GM19372 (cell line): ENCODE results near the gene PDE10A.
"Not testable (repeated sequence)": the region's sequence is repeated elsewhere in the genome, so short reads cannot be mapped to it uniquely, and the experiment has no call there.

Source experiments
- ATAC-seq: cut with Tn5 transposase; IDR thresholded peaks from one replicate; pipeline ENCODE4 v1.9.1; 2021; ENCODE audit warnings: mild to moderate bottlenecking, low read depth, moderate library complexity; ENCODE audit not compliant: unreplicated experiment

PDE10A gene

GRCh38 chr6:165630544-165630953 lies 32.5 kb downstream of the PDE10A start:
- ATAC-seq, result no peak

DNA sequence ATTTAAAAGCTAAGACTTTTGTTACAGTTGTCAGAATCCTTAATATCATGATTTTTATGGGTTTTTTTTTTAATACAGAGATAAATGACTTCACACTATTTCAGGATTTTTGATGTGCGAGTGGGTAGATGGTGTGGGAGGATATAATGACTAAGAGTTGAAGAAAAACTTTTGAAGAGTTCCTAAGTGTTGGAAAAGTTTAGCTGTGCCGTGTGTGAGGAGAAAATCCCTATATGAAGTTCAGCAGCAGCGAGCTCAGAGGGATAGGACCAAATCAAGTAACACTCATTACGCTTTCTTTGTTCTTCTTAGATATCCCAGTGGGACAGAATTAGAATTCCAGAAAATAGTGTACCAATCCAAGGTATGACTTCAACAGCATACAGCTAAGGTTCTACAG lies 34.1 kb downstream of the PDE10A start:
- ATAC-seq, result no peak

GRCh38 chr6:165627366-165627765 lies 35.7 kb downstream of the PDE10A start:
- no peak for ATAC-seq

DNA sequence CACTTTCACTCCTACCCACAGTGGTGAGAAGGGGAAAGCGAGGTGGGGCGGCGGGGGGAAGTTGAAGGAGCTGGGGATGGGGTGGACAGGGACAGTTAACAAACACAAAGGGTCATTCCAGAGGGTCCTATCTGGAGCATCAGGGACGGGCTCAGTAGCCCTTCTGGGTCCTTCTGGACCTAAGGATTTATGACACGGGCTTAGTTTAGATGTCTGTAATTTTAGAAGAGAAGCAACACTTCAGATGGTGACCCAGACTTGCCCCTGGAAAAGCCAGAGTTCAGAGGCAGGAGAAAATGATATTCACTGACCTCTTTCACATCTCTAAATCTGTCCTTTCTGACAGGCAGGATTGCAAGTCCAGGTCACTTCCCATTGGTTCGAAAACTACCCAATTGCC lies 36.3 kb downstream of the PDE10A start:
- ATAC-seq, result no peak

- no peak for ATAC-seq
Measured at GRCh38 chr6:165624871-165625639, 38.0 kb downstream of the PDE10A start.

DNA sequence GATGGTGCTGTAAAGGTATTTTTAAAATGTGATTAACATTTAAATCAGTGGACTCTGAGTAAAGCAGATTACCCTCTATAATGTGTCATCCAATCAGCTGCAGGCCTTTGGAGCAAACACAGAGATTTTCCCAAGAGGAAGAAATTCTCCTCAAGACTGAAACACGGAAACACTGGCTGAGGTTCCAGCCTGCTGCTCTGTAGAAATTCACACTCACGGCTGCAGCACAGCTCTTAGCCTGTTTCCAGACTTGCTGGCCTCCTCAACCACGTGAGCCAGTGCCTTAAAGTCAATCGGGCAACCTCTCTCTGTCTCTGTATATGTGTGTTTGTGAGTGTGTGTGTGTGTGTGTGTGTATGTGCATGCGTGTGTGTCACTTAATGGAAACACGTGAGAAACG lies 41.1 kb downstream of the PDE10A start:
- no peak for ATAC-seq

DNA sequence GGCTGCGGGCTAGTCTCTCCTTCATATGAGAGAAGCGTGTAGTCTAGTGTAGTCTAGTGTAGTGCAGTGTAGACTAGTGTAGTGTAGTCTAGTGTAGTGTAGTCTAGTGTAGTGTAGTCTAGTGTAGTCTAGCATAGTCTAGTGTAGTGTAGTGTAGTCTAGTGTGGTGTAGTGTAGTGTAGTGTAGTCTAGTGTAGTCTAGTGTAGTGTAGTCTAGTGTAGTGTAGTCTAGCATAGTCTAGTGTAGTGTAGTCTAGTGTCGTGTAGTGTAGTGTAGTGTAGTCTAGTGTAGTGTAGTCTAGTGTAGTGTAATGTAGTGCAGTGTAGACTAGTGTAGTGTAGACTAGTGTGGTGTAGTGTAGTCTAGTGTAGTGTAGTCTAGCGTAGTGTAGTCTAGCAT lies 44.1 kb downstream of the PDE10A start:
- ATAC-seq, result not testable (repeated sequence)

GRCh38 chr6:165618241-165618640 lies 44.8 kb downstream of the PDE10A start:
- no peak for ATAC-seq

DNA sequence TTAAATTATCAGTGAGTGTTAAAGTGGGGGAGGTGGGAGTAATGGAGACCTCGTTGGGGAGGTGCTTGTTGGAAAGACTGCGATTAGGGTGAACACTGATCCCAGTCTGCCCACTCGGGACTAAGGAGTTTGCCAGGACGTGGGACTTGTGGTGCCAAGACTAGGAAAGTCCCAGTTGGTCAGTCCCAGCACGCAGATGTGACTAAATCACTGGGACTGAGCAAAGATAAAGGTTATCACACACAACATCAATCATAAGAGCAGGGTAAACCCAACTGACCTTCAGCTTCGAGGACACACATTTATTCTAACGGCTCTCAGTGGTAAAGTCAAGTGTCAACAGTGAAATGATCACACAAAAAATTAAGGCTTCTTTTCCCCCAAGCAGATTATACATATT lies 45.5 kb downstream of the PDE10A start:
- no peak for ATAC-seq

GRCh38 chr6:165616116-165616515 lies 46.9 kb downstream of the PDE10A start:
- ATAC-seq, result no peak

- no peak for ATAC-seq
Measured at GRCh38 chr6:165615636-165616035, 47.4 kb downstream of the PDE10A start.

GRCh38 chr6:165611294-165611693 lies 51.7 kb downstream of the PDE10A start:
- ATAC-seq, result no peak

GRCh38 chr6:165608577-165608976 lies 54.5 kb downstream of the PDE10A start:
- ATAC-seq, result not testable (repeated sequence)

DNA sequence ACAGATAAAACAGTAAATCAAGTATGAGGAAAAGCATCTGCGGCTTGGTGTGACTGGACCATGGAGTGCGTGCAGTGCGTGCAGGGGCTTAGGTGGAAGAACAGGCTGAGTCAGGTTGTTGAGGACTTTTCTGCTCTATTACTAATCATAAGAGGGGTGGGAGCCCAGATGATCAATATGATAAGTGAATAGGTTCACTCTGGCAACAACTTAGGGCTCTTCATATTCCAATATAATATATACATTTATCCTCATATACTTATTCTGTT lies 56.4 kb downstream of the PDE10A start:
- no peak for ATAC-seq

- no peak for ATAC-seq
Measured at GRCh38 chr6:165605901-165606739, 56.9 kb downstream of the PDE10A start.

DNA sequence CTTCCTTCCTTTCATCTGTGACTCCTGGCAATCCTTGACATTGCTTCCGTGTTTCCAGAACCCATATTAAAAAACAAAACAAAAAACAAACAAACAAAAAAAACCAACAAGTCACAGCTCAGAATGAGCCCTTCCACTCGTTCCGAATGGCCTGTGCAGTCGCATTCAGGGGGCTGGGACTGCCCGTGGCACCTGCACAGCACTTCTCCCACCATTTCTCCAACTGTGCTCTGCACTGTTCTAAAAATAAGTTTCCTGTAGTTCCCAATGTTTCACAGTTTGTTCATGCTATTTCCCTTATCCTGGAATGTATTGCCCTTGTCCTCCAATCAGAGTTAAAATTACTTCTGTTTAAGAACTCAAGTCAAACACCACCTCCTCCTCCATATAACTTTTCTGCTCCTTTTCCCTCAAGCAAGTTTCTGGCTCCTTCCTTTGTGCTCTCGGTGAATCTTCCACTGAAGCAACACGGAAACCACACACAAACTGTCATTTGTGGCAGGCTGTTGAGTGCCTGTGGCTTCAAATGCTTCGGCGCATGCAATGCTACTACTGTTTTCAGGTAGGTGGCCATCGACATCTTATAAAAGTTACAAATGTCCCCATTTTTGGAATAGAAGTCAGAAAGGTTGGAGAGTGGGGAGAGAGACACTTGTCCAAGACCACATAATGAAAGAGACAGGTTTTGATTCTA lies 57.7 kb downstream of the PDE10A start:
- ATAC-seq, result no peak

DNA sequence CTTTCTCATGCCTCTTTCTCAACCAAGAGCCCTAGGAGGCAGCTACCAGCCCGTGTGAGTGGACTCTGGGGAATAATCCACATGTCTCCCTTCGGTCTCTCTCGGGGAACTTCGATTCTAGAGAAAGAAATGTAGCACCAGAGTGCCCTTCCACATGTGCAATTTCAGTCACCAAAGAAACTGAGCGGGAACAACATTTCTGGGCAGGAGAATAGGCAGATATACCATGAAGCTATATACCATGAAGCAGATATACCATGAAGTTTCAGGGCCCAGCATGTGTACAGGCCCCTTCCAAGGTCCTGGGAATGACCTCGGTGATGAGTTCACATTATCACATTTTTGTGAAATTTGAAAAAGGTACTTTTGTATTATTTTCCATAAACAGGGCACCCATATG lies 60.8 kb downstream of the PDE10A start:
- no peak for ATAC-seq

DNA sequence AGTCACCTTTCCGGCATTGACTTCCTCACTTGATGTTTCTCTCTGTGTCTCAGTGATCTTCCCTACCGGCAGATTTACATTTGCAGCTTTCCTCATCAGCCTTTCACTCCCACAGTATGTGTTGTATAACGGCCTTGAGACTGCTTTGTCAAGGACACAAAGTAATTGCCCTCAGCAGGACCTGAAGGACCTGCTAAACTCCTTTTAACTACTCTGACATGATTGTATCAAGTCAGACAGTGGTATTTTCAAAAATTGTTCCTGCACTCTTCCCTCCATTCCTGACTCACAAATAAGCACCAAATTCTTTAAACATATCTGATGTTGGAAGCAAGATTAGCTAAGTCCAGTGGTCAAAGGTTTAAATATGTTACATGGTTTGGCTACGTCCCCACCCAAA lies 62.4 kb downstream of the PDE10A start:
- no peak for ATAC-seq

- ATAC-seq, result no peak
Measured at GRCh38 chr6:165599596-165600487, 63.2 kb downstream of the PDE10A start.

DNA sequence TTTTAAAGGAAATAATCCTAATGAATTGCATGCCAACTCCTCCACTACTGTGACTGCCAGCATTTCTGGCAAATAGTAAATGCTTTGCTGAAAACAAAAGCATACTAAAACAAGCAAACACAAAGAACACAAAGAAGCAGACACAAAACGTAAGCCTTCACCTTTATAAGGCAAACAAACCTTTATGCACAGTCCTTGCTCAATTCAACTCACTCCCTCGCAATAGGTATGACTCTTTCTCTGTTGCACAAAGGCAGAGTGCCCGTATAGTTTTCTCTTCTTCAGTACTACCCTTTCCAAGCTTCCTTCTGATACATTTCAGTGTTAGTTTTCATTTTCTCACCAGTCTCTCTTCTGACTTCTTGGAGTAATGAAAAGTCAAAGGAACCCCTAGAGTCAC lies 63.9 kb downstream of the PDE10A start:
- ATAC-seq, result no peak

DNA sequence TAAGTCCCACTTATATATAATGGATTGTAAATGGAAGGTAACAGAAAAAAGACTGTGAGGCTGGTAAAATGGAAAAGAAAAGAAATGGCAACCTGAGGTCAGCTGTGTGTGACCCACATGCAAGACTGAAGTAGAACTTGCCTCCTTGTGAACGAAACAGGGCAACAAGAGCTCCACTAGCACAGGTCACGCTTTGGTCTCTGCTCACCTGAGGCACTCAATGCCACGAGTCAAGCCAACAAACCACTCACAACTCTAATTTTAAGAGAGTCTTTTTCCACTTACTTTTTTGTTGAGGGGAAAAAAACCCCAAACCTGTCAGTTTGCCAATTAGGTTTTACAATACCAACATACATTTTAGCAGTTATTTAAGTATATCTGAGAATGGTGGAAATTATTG lies 65.2 kb downstream of the PDE10A start:
- ATAC-seq, result no peak
